ENCODE measurements around the gene FSTL5. TPM values are rescaled to one million over a fixed set of nuclear protein-coding genes. Genes with fewer than 3 reads are reported as not detected.

Gene FSTL5
- total and polyA plus RNA-seq, 9 of the 15 experiments (the other 6 are each of a cell fraction or from before 2014, with no cell fraction given) = 0.09 to 3.1 (median 0.50) TPM; not detected in 1

DNA sequence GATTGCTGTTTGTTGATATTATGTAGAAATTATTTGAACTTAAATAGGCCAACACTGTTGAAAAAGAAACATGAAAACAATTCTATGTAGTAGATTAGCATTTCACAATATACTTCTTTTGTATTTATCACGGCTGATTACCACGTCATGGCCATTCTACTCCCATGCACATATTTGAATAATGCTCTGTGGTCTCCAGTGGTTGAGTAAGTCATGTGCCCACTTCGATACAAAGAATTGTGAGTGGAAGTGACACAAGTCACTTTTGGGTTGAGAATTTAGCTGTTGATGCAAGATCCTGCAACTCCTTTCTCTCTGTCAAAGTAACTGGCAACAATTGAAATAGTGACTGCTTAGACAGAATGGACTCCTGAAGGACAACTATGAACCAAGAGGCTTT, 6.7 kb upstream of the FSTL5 start:
- POLR2A ChIA-PET = no interaction called here

More for the DNA sequence above, 6.7 kb upstream of the FSTL5 start:
- no peak for FAIRE-seq
- H3K27me3 ChIP-seq (ENCODE audit: control insufficient read depth in 2 of 2, insufficient read depth in 2 of 2, low read length in 2 of 2) = no peaks in the 10 kb centered on the region
- TF ChIP-seq ZBTB7A (IDR thresholded peaks at IDR 0.05; ENCODE audit: borderline replicate concordance, control insufficient read depth, low read depth, low read length) (no peak), TFAM (CRISPR knock-in tag; conservative IDR thresholded peaks at IDR 0.05) (no peak), POLR3G (IDR thresholded peaks at IDR 0.05; ENCODE audit: extremely low read depth, insufficient read length, insufficient replicate concordance) (no peak), ESRRA (IDR thresholded peaks at IDR 0.05; ENCODE audit: borderline replicate concordance, low read depth) (no peak), POLR2A (conservative IDR thresholded peaks at IDR 0.05) (no peak), ZNF143 (CRISPR knock-in tag; IDR thresholded peaks at IDR 0.05) (no peak), C11orf30 (IDR thresholded peaks at IDR 0.05; ENCODE audit: low read depth) (no peak), ZNF830 (CRISPR knock-in tag; IDR thresholded peaks at IDR 0.05) (no peak), POLR2B (IDR thresholded peaks at IDR 0.05; ENCODE audit: low read depth, partially characterized antibody) (no peak), ATF2 (CRISPR knock-in tag; IDR thresholded peaks at IDR 0.05) (no peak), FOXK1 (CRISPR knock-in tag; IDR thresholded peaks at IDR 0.05; ENCODE audit: borderline replicate concordance) (no peak)
- no peaks in the 10 kb centered on the region for H3K79me2 ChIP-seq (ENCODE audit: control insufficient read depth, insufficient read depth, low read length)
- in situ Hi-C loops (cut with MboI) (no loop called here), intact Hi-C loops (cut with micrococcal nuclease) (no loop called here)
- DNase-seq (ENCODE audit: extremely low read depth in 1 of 4, low spot score in 3 of 4) = no peak
- H3K27ac ChIP-seq (ENCODE audit: extremely low read depth, low read depth, low read length) = no peak overlapping the region
- CTCF ChIA-PET (ENCODE audit: low intra/inter-chr PET ratio) = no interaction called here
- no peaks in the 10 kb centered on the region for H3K9me3 ChIP-seq (replicated peaks; ENCODE audit: control insufficient read depth, insufficient read depth, low read depth, low read length)
- ATAC-seq = no peak
- no TSS peak for BruUV-seq (replicated peaks)
- no peak overlapping the region for H3K4me3 ChIP-seq
- no peak overlapping the region for H3K4me2 ChIP-seq (ENCODE audit: insufficient read depth, low read length)
- H3K9ac ChIP-seq (ENCODE audit: insufficient read depth in 1 of 2, low read depth in 2 of 2, low read length in 2 of 2) = no peak overlapping the region
- no peak overlapping the region for H2AFZ ChIP-seq (ENCODE audit: low read depth, low read length)
- no peaks in the 10 kb centered on the region for H3K9me1 ChIP-seq (ENCODE audit: control insufficient read depth, insufficient read depth, low read length)
- WGBS (ENCODE audit: insufficient coverage, low coverage, missing lambda C conversion rate) = 0% methylated on average over 2 of the region's 3 CpGs
- H3K36me3 ChIP-seq (ENCODE audit: control insufficient read depth, insufficient read depth, low read length) = no peaks in the 10 kb centered on the region
- no peaks in the 10 kb centered on the region for H3K4me1 ChIP-seq (replicated peaks in 1 of 2; ENCODE audit: control insufficient read depth in 2 of 2, insufficient read depth in 2 of 2, low read length in 2 of 2)
- no peaks in the 10 kb centered on the region for H4K20me1 ChIP-seq (replicated peaks; ENCODE audit: control insufficient read depth, insufficient read depth, low read length)
